Osteoblast (primary cell): ENCODE measurements around the gene OR5K3. TPM values are rescaled to one million over a fixed set of nuclear protein-coding genes. Genes with fewer than 3 reads are reported as not detected.
A peak's percentile ranks its signal among the peaks of the same experiment; 100 is the strongest.

Experiments used
- DNase-seq: peaks from one replicate; pipeline ENCODE4 v3.0.0; 2011; ENCODE audit warnings: low spot score, mixed read lengths; ENCODE audit not compliant: insufficient read length; ENCODE audit errors: missing footprints
- H2AFZ ChIP-seq: 2 replicates; pipeline ENCODE4 v1.6.0; 2011; ENCODE audit warnings: mild to moderate bottlenecking, low read length
- H3K27ac ChIP-seq: 2 replicates; pipeline ENCODE4 v1.5.1; 2011; ENCODE audit warnings: mild to moderate bottlenecking, low read depth, low read length, moderate library complexity
- H3K27me3 ChIP-seq: 2 replicates; pipeline ENCODE4 v1.6.0; 2012; ENCODE audit warnings: mild to moderate bottlenecking, control low read depth, inconsistent platforms, low read length, moderate library complexity; ENCODE audit not compliant: insufficient read depth
- H3K36me3 ChIP-seq: 2 replicates; pipeline ENCODE4 v1.5.1; 2011; ENCODE audit warnings: mild to moderate bottlenecking, low read length, control low read depth, moderate library complexity; ENCODE audit not compliant: insufficient read depth
- H3K4me1 ChIP-seq: 2 replicates; pipeline ENCODE4 v1.5.1; 2011; ENCODE audit warnings: mild to moderate bottlenecking, low read length, control low read depth, moderate library complexity; ENCODE audit not compliant: insufficient read depth
- H3K4me2 ChIP-seq: 2 replicates; pipeline ENCODE4 v1.6.0; 2011; ENCODE audit warnings: mild to moderate bottlenecking, low read length; ENCODE audit not compliant: insufficient read depth
- H3K4me3 ChIP-seq: fragments of 200-600 bp; sonication (generic); 3 replicates; pipeline ENCODE4 v1.5.1; 2012; ENCODE audit warnings: mild to moderate bottlenecking, low read length, inconsistent platforms; ENCODE audit not compliant: insufficient read depth
- H3K79me2 ChIP-seq: 2 replicates; pipeline ENCODE4 v1.6.0; 2012; ENCODE audit warnings: mild to moderate bottlenecking, low read length, control low read depth, inconsistent platforms; ENCODE audit not compliant: insufficient read depth
- H3K9me3 ChIP-seq: 2 replicates; pipeline ENCODE4 v1.5.1; 2011; ENCODE audit warnings: low read depth, low read length, control low read depth
- H4K20me1 ChIP-seq: 2 replicates; pipeline ENCODE4 v1.6.0; 2012; ENCODE audit warnings: mild to moderate bottlenecking, low read length, control low read depth; ENCODE audit not compliant: insufficient read depth
- total RNA-seq: library from RNA; depleted of rRNA; stranded (reverse); fragments of >200 nt; gene quantifications from 2 replicates; pipeline ENCODE4 v1.2.3, GENCODE V29; 2012
- TF ChIP-seq, protein P1 (sequence below): IDR thresholded peaks from 2 replicates; pipeline ENCODE4 v1.5.1; 2011; ENCODE audit warnings: mild to moderate bottlenecking, low read depth, low read length, moderate library complexity; ENCODE audit errors: extremely low read depth

OR5K3 gene
- not detected in 2 replicates for total RNA-seq

DNA sequence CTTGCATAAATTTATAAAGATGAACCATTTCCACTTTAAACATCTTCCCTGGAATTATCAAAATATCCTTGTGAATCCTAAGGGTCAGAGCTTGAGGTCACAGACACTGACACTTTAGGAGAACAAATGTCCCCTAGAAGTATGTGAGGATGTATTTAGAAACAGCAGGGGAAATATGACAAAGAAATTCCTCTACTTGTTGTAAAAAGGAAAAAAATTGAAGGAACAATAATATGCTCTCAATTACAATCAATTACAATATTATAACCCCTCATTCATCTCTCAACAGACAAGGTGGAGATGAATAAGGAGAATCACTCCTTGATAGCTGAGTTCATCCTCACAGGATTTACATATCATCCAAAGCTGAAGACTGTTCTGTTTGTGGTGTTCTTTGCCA, at the start of gene OR5K3:
Gene OR5K3 (plus strand): TSS at position 301 of the 400 bp plus-strand sequence. CDS start 0 bp downstream, at position 301.
- H3K27ac ChIP-seq: no peak within 1 kb of the TSS
- H3K4me2 ChIP-seq: no peak within 1 kb of the TSS
- H3K27me3 ChIP-seq: no peaks in the 10 kb centered on the region
- H3K4me3 ChIP-seq: no peak within 1 kb of the TSS
- no peaks in the 10 kb centered on the region for H3K4me1 ChIP-seq
- H3K36me3 ChIP-seq: no peaks in the 10 kb centered on the region
- no peak for DNase-seq
- TF ChIP-seq, protein P1, sequence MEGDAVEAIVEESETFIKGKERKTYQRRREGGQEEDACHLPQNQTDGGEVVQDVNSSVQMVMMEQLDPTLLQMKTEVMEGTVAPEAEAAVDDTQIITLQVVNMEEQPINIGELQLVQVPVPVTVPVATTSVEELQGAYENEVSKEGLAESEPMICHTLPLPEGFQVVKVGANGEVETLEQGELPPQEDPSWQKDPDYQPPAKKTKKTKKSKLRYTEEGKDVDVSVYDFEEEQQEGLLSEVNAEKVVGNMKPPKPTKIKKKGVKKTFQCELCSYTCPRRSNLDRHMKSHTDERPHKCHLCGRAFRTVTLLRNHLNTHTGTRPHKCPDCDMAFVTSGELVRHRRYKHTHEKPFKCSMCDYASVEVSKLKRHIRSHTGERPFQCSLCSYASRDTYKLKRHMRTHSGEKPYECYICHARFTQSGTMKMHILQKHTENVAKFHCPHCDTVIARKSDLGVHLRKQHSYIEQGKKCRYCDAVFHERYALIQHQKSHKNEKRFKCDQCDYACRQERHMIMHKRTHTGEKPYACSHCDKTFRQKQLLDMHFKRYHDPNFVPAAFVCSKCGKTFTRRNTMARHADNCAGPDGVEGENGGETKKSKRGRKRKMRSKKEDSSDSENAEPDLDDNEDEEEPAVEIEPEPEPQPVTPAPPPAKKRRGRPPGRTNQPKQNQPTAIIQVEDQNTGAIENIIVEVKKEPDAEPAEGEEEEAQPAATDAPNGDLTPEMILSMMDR: no peak
- no peaks in the 10 kb centered on the region for H3K79me2 ChIP-seq
- H2AFZ ChIP-seq: no peak within 1 kb of the TSS
- H3K9me3 ChIP-seq: no peaks in the 10 kb centered on the region
- no peaks in the 10 kb centered on the region for H4K20me1 ChIP-seq

- DNase-seq: no peak
- no peak overlapping the region for H2AFZ ChIP-seq
- H3K36me3 ChIP-seq: no peaks in the 10 kb centered on the region
- TF ChIP-seq, protein P1: no peak
- H3K27ac ChIP-seq: no peak overlapping the region
- H3K27me3 ChIP-seq: no peaks in the 10 kb centered on the region
- H3K9me3 ChIP-seq: no peaks in the 10 kb centered on the region
- H3K4me3 ChIP-seq: no peak overlapping the region
- H3K4me1 ChIP-seq: no peaks in the 10 kb centered on the region
- no peaks in the 10 kb centered on the region for H3K79me2 ChIP-seq
- no peaks in the 10 kb centered on the region for H4K20me1 ChIP-seq
- H3K4me2 ChIP-seq: no peak overlapping the region
Measured at GRCh38 chr3:98341758-98342157, 48.7 kb upstream of the OR5K3 start.

GRCh38 chr3:98343647-98344507, 46.6 kb upstream of the OR5K3 start:
- no peaks in the 10 kb centered on the region for H3K9me3 ChIP-seq
- H3K4me2 ChIP-seq: no peak overlapping the region
- H4K20me1 ChIP-seq: no peaks in the 10 kb centered on the region
- H3K4me1 ChIP-seq: no peaks in the 10 kb centered on the region
- DNase-seq: peak; percentile 38
- no peak overlapping the region for H3K27ac ChIP-seq
- H3K79me2 ChIP-seq: no peaks in the 10 kb centered on the region
- no peak overlapping the region for H3K4me3 ChIP-seq
- no peaks in the 10 kb centered on the region for H3K27me3 ChIP-seq
- H2AFZ ChIP-seq: no peak overlapping the region
- TF ChIP-seq, protein P1: peak; percentile 68
- H3K36me3 ChIP-seq: no peaks in the 10 kb centered on the region

DNA sequence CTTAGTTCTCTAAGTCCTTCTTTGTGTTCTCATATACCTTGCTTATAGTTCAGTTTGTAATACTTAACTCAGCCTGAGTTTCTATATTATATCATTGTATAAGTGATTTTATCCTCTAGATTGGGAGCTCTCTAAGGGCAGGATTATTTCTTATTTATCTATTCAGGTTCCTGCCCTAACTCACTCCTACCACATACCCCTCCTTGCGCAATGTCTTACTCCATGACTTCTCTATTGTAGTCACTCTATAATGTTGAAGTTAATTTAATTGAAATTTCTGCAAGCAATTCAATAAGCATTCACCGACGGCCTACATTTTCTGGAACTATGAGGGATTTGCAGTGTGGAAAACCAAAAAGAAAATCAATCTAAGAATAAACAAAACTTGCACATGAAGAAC, 40.4 kb upstream of the OR5K3 start:
- Histone ChIP-seq H3K27me3 (no peaks in the 10 kb centered on the region), H3K36me3 (no peaks in the 10 kb centered on the region), H3K9me3 (no peaks in the 10 kb centered on the region), H3K4me2 (no peak overlapping the region), H4K20me1 (no peaks in the 10 kb centered on the region), H3K4me3 (no peak overlapping the region), H3K4me1 (no peaks in the 10 kb centered on the region), H3K79me2 (no peaks in the 10 kb centered on the region), H3K27ac (no peak overlapping the region), H2AFZ (no peak overlapping the region)
- DNase-seq: no peak
- TF ChIP-seq, protein P1: no peak
